Smooth muscle cell (in vitro differentiated cells): ENCODE data around the gene TNKS2. TPM values are rescaled to one million over a fixed set of nuclear protein-coding genes. Genes with fewer than 3 reads are reported as not detected.

Source experiments
- DNase-seq: peaks from one replicate; lab custom pipeline; 2025; ENCODE audit not compliant: unreplicated experiment; lab: John Stamatoyannopoulos, UW
- H2AFZ ChIP-seq: fragments of 200-600 bp; sonication (generic); 2 replicates; pipeline ENCODE4 v1.6.0; 2016; ENCODE audit warnings: antibody characterized with exemption, low read depth, mild to moderate bottlenecking
- H3F3A ChIP-seq: fragments of 200-600 bp; sonication (generic); 2 replicates; pipeline ENCODE4 v1.6.0; 2017; ENCODE audit warnings: antibody characterized with exemption, low read depth
- H3K27ac ChIP-seq: fragments of 200-600 bp; sonication (generic); 2 replicates; pipeline ENCODE4 v1.5.1; 2016; ENCODE audit warnings: low read depth, mild to moderate bottlenecking
- H3K27me3 ChIP-seq: fragments of 200-600 bp; sonication (generic); 2 replicates; pipeline ENCODE4 v1.6.1; 2016; ENCODE audit warnings: low read depth, mild to moderate bottlenecking
- H3K36me3 ChIP-seq: fragments of 200-600 bp; sonication (generic); 2 replicates; pipeline ENCODE4 v1.5.1; 2016; ENCODE audit warnings: low read depth
- H3K4me1 ChIP-seq: fragments of 200-600 bp; sonication (generic); 2 replicates; pipeline ENCODE4 v1.5.1; 2016; ENCODE audit warnings: low read depth
- H3K4me2 ChIP-seq: fragments of 200-600 bp; sonication (generic); 2 replicates; pipeline ENCODE4 v1.6.0; 2016; ENCODE audit warnings: mild to moderate bottlenecking
- H3K4me3 ChIP-seq: fragments of 200-600 bp; sonication (generic); 2 replicates; pipeline ENCODE4 v1.5.1; 2016; ENCODE audit warnings: mild to moderate bottlenecking
- H3K79me2 ChIP-seq: fragments of 200-600 bp; sonication (generic); 2 replicates; pipeline ENCODE4 v1.6.0; 2016; ENCODE audit warnings: low read depth, mild to moderate bottlenecking
- H3K9ac ChIP-seq: fragments of 200-600 bp; sonication (generic); 2 replicates; pipeline ENCODE4 v1.6.0; 2016; ENCODE audit warnings: low read depth
- H3K9me3 ChIP-seq: fragments of 200-600 bp; sonication (generic); replicated peaks from 2 replicates; pipeline ENCODE4 v1.5.1; 2016; ENCODE audit warnings: low read depth
- H4K20me1 ChIP-seq: fragments of 200-600 bp; sonication (generic); 2 replicates; pipeline ENCODE4 v1.6.0; 2016; ENCODE audit warnings: low read depth
- WGBS: methylation state at CpG from one replicate; pipeline ENCODE4 v1.1.7; 2016; ENCODE audit warnings: low lambda C conversion rate; 5-methylcytosine and 5-hydroxymethylcytosine counted together
- polyA plus RNA-seq: library from polyadenylated mRNA; unstranded; fragments of >200 nt; fragmentation: Nextera tagmentation; extraction: Ambion mirVana; gene quantifications from 2 replicates; pipeline ENCODE4 v1.2.1, GENCODE V29; 2016
- total RNA-seq: library from RNA; depleted of rRNA; stranded (reverse); fragments of >200 nt; gene quantifications from 2 replicates; pipeline ENCODE4 v1.2.3, GENCODE V29; 2014
- TF ChIP-seq, protein P1 (sequence below): fragments of 200-600 bp; sonication (generic); IDR thresholded peaks from 2 replicates; pipeline ENCODE4 v1.5.1; 2017; ENCODE audit warnings: borderline replicate concordance, mild to moderate bottlenecking, antibody characterized with exemption; ENCODE audit not compliant: insufficient read depth, poor library complexity, severe bottlenecking

The TNKS2 gene
- total and polyA plus RNA-seq, 2 experiments from 2014 or later, result 12.1 to 45.6 TPM

GRCh38 chr10:91759581-91759986 lies 38.6 kb upstream of the TNKS2 start:
- Histone ChIP-seq H3K36me3 (no peaks in the 10 kb centered on the region), H3K27ac (no peak overlapping the region), H3K4me3 (no peak overlapping the region), H3K79me2 (no peaks in the 10 kb centered on the region), H4K20me1 (no peaks in the 10 kb centered on the region), H2AFZ (no peak overlapping the region), H3K4me2 (no peak overlapping the region), H3K27me3 (no peaks in the 10 kb centered on the region), H3K4me1 (no peaks in the 10 kb centered on the region), H3F3A (no peaks in the 10 kb centered on the region), H3K9me3 (no peaks in the 10 kb centered on the region), H3K9ac (no peak overlapping the region)
- TF ChIP-seq, protein P1, sequence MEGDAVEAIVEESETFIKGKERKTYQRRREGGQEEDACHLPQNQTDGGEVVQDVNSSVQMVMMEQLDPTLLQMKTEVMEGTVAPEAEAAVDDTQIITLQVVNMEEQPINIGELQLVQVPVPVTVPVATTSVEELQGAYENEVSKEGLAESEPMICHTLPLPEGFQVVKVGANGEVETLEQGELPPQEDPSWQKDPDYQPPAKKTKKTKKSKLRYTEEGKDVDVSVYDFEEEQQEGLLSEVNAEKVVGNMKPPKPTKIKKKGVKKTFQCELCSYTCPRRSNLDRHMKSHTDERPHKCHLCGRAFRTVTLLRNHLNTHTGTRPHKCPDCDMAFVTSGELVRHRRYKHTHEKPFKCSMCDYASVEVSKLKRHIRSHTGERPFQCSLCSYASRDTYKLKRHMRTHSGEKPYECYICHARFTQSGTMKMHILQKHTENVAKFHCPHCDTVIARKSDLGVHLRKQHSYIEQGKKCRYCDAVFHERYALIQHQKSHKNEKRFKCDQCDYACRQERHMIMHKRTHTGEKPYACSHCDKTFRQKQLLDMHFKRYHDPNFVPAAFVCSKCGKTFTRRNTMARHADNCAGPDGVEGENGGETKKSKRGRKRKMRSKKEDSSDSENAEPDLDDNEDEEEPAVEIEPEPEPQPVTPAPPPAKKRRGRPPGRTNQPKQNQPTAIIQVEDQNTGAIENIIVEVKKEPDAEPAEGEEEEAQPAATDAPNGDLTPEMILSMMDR, result no peak
- 82% methylated on average over 5 of the region's 5 CpGs for WGBS
- no peak for DNase-seq

DNA sequence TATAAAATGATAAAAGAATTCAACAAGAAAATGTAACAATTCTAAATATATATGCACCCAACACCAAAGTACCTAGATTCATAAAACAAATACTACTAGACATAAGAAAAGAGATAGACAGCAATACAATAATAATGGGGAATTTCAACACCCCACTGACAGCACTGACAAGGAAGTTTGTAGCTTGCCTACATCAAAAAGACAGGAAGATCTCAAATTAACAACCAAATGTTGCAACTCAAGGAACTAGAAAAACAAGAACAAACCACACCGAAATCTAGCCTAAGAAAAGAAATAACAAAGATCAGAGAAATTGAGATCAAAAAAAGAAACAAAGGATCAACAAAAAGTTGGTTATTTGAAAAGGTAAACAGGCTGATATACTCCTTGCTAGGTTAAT lies 36.5 kb upstream of the TNKS2 start:
- H3K27me3 ChIP-seq, result no peaks in the 10 kb centered on the region
- no peaks in the 10 kb centered on the region for H3K79me2 ChIP-seq
- H3K27ac ChIP-seq, result no peak overlapping the region
- no peaks in the 10 kb centered on the region for H3K9me3 ChIP-seq
- TF ChIP-seq, protein P1, result no peak
- no peak overlapping the region for H3K4me2 ChIP-seq
- H3F3A ChIP-seq, result no peaks in the 10 kb centered on the region
- no peak overlapping the region for H3K4me3 ChIP-seq
- no peaks in the 10 kb centered on the region for H4K20me1 ChIP-seq
- 61% methylated on average over 1 of the region's 1 CpG for WGBS
- H3K9ac ChIP-seq, result no peak overlapping the region
- no peaks in the 10 kb centered on the region for H3K36me3 ChIP-seq
- H2AFZ ChIP-seq, result no peak overlapping the region
- no peak for DNase-seq
- no peaks in the 10 kb centered on the region for H3K4me1 ChIP-seq

DNA sequence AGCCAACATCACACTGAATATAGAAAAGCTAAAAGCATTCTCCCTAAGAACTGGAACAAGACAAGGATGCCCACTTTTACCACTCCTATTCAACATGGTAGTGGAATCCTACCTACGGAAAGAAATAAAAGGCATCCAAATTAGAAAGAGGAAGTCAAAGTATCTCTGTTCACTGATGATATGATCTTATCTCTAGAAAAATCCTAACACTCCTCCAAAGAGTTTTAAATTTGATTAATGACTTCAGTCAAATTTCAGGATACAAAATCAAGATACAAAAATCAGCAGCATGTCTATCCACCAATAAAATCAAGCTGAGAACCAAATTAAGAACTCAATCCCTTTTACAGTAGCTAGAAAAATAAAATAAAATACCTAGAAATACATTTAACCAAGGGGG lies 35.3 kb upstream of the TNKS2 start:
- TF ChIP-seq, protein P1, result no peak
- Histone ChIP-seq H3K4me2 (no peak overlapping the region), H3F3A (no peaks in the 10 kb centered on the region), H3K27me3 (no peaks in the 10 kb centered on the region), H4K20me1 (no peaks in the 10 kb centered on the region), H3K36me3 (no peaks in the 10 kb centered on the region), H3K79me2 (no peaks in the 10 kb centered on the region), H3K4me1 (no peaks in the 10 kb centered on the region), H3K27ac (no peak overlapping the region), H3K9me3 (no peaks in the 10 kb centered on the region), H2AFZ (no peak overlapping the region), H3K9ac (no peak overlapping the region), H3K4me3 (no peak overlapping the region)
- WGBS, result 87% methylated on average over 1 of the region's 1 CpG
- no peak for DNase-seq

DNA sequence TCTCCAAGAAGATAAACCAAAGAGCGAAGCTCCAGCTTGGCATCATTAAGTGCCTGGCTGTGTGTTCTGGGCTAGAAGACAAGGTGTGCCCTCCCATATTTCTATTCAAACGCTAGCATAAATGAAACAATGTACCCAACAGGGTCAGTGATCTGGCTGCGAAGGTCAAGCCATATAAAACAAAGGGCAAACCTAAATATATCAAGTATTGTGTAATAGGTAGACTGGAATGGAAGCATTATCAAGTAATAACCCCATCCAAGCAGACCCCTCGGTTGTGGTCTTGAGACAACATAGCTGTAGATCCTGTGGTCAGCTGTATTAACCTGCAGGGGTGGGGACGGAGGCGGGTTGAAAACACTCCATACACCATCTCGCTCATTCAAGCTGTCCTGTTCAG lies 31.6 kb upstream of the TNKS2 start:
- no peak for DNase-seq
- TF ChIP-seq, protein P1, result no peak

More for the DNA sequence above, 31.6 kb upstream of the TNKS2 start:
- H3K9ac ChIP-seq, result no peak overlapping the region
- H3F3A ChIP-seq, result no peaks in the 10 kb centered on the region
- no peak overlapping the region for H3K4me2 ChIP-seq
- no peaks in the 10 kb centered on the region for H3K27me3 ChIP-seq
- H3K27ac ChIP-seq, result no peak overlapping the region
- 93% methylated on average over 7 of the region's 7 CpGs for WGBS
- H4K20me1 ChIP-seq, result no peaks in the 10 kb centered on the region
- no peak overlapping the region for H2AFZ ChIP-seq
- H3K9me3 ChIP-seq, result no peaks in the 10 kb centered on the region
- H3K4me3 ChIP-seq, result no peak overlapping the region
- H3K79me2 ChIP-seq, result no peaks in the 10 kb centered on the region
- H3K36me3 ChIP-seq, result no peaks in the 10 kb centered on the region
- H3K4me1 ChIP-seq, result no peaks in the 10 kb centered on the region
